Measurements from ENCODE around the gene SH3BGRL3.
A peak's percentile ranks its signal among the peaks of the same experiment; 100 is the strongest.
"Not testable (repeated sequence)": the region's sequence is repeated elsewhere in the genome, so short reads cannot be mapped to it uniquely, and the experiment has no call there.

The SH3BGRL3 gene

GRCh38 chr1:26290122-26290881, 10.4 kb downstream of the SH3BGRL3 start:
- H3K4me1 Mint-ChIP-seq = peaks cover 72% of the 10 kb centered on the region
- no peaks in the 10 kb centered on the region for H3K27me3 Mint-ChIP-seq
- CTCF ChIA-PET = interaction anchor here (2.7 to 18.0 kb wide), 5 partner anchors 11 to 127 kb away, joined by 9 to 632 read pairs (median 76); partner anchors contain the start of genes CD52 and UBXN11
- peak overlapping the region; percentile 98 for H3K27ac Mint-ChIP-seq
- peaks cover 22% of the 10 kb centered on the region for H3K36me3 Mint-ChIP-seq
- H3K4me3 Mint-ChIP-seq = peak overlapping the region; percentile 53
- H3K9me3 Mint-ChIP-seq = no peaks in the 10 kb centered on the region
- no peak for DNase-seq

GRCh38 chr1:26290882-26291261, 11.0 kb downstream of the SH3BGRL3 start:
- Mint-ChIP-seq H3K27ac (peak overlapping the region; percentile 98), H3K36me3 (peaks cover 24% of the 10 kb centered on the region), H3K27me3 (no peaks in the 10 kb centered on the region), H3K4me1 (peaks cover 66% of the 10 kb centered on the region), H3K4me3 (no peak overlapping the region), H3K9me3 (no peaks in the 10 kb centered on the region)
- CTCF ChIA-PET = interaction anchor here (7.1 to 18.0 kb wide), 3 partner anchors 15 to 32 kb away, joined by 76 to 632 read pairs (median 119); partner anchors contain the start of genes CD52 and UBXN11
- no peak for DNase-seq

GRCh38 chr1:26291433-26291832, 11.5 kb downstream of the SH3BGRL3 start:
- Mint-ChIP-seq H3K4me3 (no peak overlapping the region), H3K36me3 (peaks cover 29% of the 10 kb centered on the region), H3K9me3 (no peaks in the 10 kb centered on the region), H3K4me1 (peaks cover 61% of the 10 kb centered on the region), H3K27ac (peak overlapping the region; percentile 98), H3K27me3 (no peaks in the 10 kb centered on the region)
- CTCF ChIA-PET = no interaction called here
- no peak for DNase-seq

GRCh38 chr1:26291939-26292338, 12.1 kb downstream of the SH3BGRL3 start:
- H3K36me3 Mint-ChIP-seq = peaks cover 29% of the 10 kb centered on the region
- H3K4me1 Mint-ChIP-seq = peaks cover 55% of the 10 kb centered on the region
- DNase-seq = no peak
- no peak overlapping the region for H3K4me3 Mint-ChIP-seq
- H3K9me3 Mint-ChIP-seq = no peaks in the 10 kb centered on the region
- H3K27ac Mint-ChIP-seq = peak overlapping the region; percentile 98
- CTCF ChIA-PET = interaction anchor here (0.9 kb wide), 1 partner anchor 25 kb away, joined by 3 read pairs; no protein-coding TSS in a partner anchor
- H3K27me3 Mint-ChIP-seq = no peaks in the 10 kb centered on the region

GRCh38 chr1:26292735-26293134, 12.8 kb downstream of the SH3BGRL3 start:
- CTCF ChIA-PET = interaction anchor here (0.6 to 0.9 kb wide), 2 partner anchors 8 to 24 kb away, joined by 3 read pairs; no protein-coding TSS in a partner anchor
- Mint-ChIP-seq H3K36me3 (peaks cover 29% of the 10 kb centered on the region), H3K4me1 (peaks cover 48% of the 10 kb centered on the region), H3K27ac (peak overlapping the region; percentile 55)
- not testable (repeated sequence) for H3K9me3 Mint-ChIP-seq, H3K4me3 Mint-ChIP-seq, DNase-seq, H3K27me3 Mint-ChIP-seq

GRCh38 chr1:26293911-26294463, 14.1 kb downstream of the SH3BGRL3 start:
- Mint-ChIP-seq H3K4me3 (no peak overlapping the region), H3K27ac (no peak overlapping the region), H3K9me3 (no peaks in the 10 kb centered on the region), H3K27me3 (no peaks in the 10 kb centered on the region), H3K4me1 (peaks cover 35% of the 10 kb centered on the region), H3K36me3 (peaks cover 27% of the 10 kb centered on the region)
- DNase-seq = no peak
- CTCF ChIA-PET = no interaction called here

GRCh38 chr1:26295194-26296138, 15.6 kb downstream of the SH3BGRL3 start:
- Mint-ChIP-seq H3K4me3 (no peak overlapping the region), H3K9me3 (no peaks in the 10 kb centered on the region), H3K27me3 (no peaks in the 10 kb centered on the region), H3K36me3 (peaks cover 28% of the 10 kb centered on the region), H3K4me1 (peaks cover 25% of the 10 kb centered on the region), H3K27ac (peak overlapping the region; percentile 4)
- DNase-seq = no peak
- CTCF ChIA-PET = interaction anchor here (1.0 kb wide), 1 partner anchor 20 kb away, joined by 3 read pairs; no protein-coding TSS in a partner anchor

- CTCF ChIA-PET = interaction anchor here (1.0 kb wide), 1 partner anchor 21 kb away, joined by 3 read pairs; no protein-coding TSS in a partner anchor
- Mint-ChIP-seq H3K36me3 (peaks cover 28% of the 10 kb centered on the region), H3K9me3 (no peaks in the 10 kb centered on the region), H3K4me3 (no peak overlapping the region), H3K4me1 (peaks cover 20% of the 10 kb centered on the region), H3K27me3 (no peaks in the 10 kb centered on the region), H3K27ac (no peak overlapping the region)
- no peak for DNase-seq
These were observed 16.6 kb downstream of the SH3BGRL3 start for GRCh38 chr1:26296340-26297056.

- no peak for DNase-seq
- H3K27ac Mint-ChIP-seq = no peak overlapping the region
- peaks cover 13% of the 10 kb centered on the region for H3K4me1 Mint-ChIP-seq
- H3K36me3 Mint-ChIP-seq = peaks cover 23% of the 10 kb centered on the region
- H3K4me3 Mint-ChIP-seq = no peak overlapping the region
- CTCF ChIA-PET = interaction anchor here (1.0 kb wide), 1 partner anchor 22 kb away, joined by 3 read pairs; no protein-coding TSS in a partner anchor
- no peaks in the 10 kb centered on the region for H3K9me3 Mint-ChIP-seq
- H3K27me3 Mint-ChIP-seq = no peaks in the 10 kb centered on the region
These were observed 17.3 kb downstream of the SH3BGRL3 start for GRCh38 chr1:26297057-26297790.

GRCh38 chr1:26297791-26298124, 17.9 kb downstream of the SH3BGRL3 start:
- CTCF ChIA-PET = no interaction called here
- no peaks in the 10 kb centered on the region for H3K9me3 Mint-ChIP-seq
- peaks cover 12% of the 10 kb centered on the region for H3K4me1 Mint-ChIP-seq
- DNase-seq = no peak
- H3K27me3 Mint-ChIP-seq = no peaks in the 10 kb centered on the region
- no peak overlapping the region for H3K4me3 Mint-ChIP-seq
- H3K36me3 Mint-ChIP-seq = peaks cover 23% of the 10 kb centered on the region
- no peak overlapping the region for H3K27ac Mint-ChIP-seq

GRCh38 chr1:26300578-26301275, 20.8 kb downstream of the SH3BGRL3 start:
- H3K4me1 Mint-ChIP-seq = peaks cover 27% of the 10 kb centered on the region
- no peak overlapping the region for H3K4me3 Mint-ChIP-seq
- DNase-seq = no peak
- CTCF ChIA-PET = interaction anchor here (2.2 kb wide), 1 partner anchor 12 kb away, joined by 9 read pairs; no protein-coding TSS in a partner anchor
- peaks cover 10% of the 10 kb centered on the region for H3K36me3 Mint-ChIP-seq
- H3K27me3 Mint-ChIP-seq = no peaks in the 10 kb centered on the region
- H3K9me3 Mint-ChIP-seq = no peaks in the 10 kb centered on the region
- H3K27ac Mint-ChIP-seq = peak overlapping the region; percentile 38

GRCh38 chr1:26302733-26303405, 23.0 kb downstream of the SH3BGRL3 start:
- H3K4me3 Mint-ChIP-seq = no peak overlapping the region
- peaks cover 8% of the 10 kb centered on the region for H3K36me3 Mint-ChIP-seq
- no peaks in the 10 kb centered on the region for H3K9me3 Mint-ChIP-seq
- no peak overlapping the region for H3K27ac Mint-ChIP-seq
- H3K27me3 Mint-ChIP-seq = no peaks in the 10 kb centered on the region
- peaks cover 46% of the 10 kb centered on the region for H3K4me1 Mint-ChIP-seq
- no peak for DNase-seq
- CTCF ChIA-PET = interaction anchor here (0.9 to 9.1 kb wide), 3 partner anchors 12 to 18 kb away, joined by 3 to 119 read pairs (median 3); no protein-coding TSS in a partner anchor

Measured in activated naive CD4-positive, alpha-beta T cell treated with anti-CD3 and anti-CD28 coated beads, Interleukin-2, amount 10 ng/mL, durations not matched to agents 7 days and 5 days (primary cell).